ENCODE measurements around the gene WSCD2.

WSCD2 gene

GRCh38 chr12:108238474-108238873 is 109.4 kb downstream of the WSCD2 start:
- no peak for DNase-seq

- no peak for DNase-seq
These were observed 110.3 kb downstream of the WSCD2 start for GRCh38 chr12:108239378-108239777.

GRCh38 chr12:108240027-108240785 is 111.1 kb downstream of the WSCD2 start:
- DNase-seq: no peak

GRCh38 chr12:108240928-108241327 is 111.8 kb downstream of the WSCD2 start:
- no peak for DNase-seq

GRCh38 chr12:108241986-108242703 is 113.1 kb downstream of the WSCD2 start:
- no peak for DNase-seq

GRCh38 chr12:108247130-108247529 is 118.0 kb downstream of the WSCD2 start:
- no peak for DNase-seq

- DNase-seq: no peak
These were observed 118.9 kb downstream of the WSCD2 start for GRCh38 chr12:108248011-108248410.

- no peak for DNase-seq
These were observed 123.4 kb downstream of the WSCD2 start for GRCh38 chr12:108252523-108252922.

- DNase-seq: no peak
These were observed 124.5 kb downstream of the WSCD2 start for GRCh38 chr12:108253540-108253939.

- DNase-seq: no peak
These were observed 124.9 kb downstream of the WSCD2 start for GRCh38 chr12:108254030-108254429.

- DNase-seq: no peak
These were observed 125.6 kb downstream of the WSCD2 start for GRCh38 chr12:108254517-108255251.

GRCh38 chr12:108255252-108255602 is 126.1 kb downstream of the WSCD2 start:
- DNase-seq: no peak

GRCh38 chr12:108257004-108257403 is 127.9 kb downstream of the WSCD2 start:
- no peak for DNase-seq

- no peak for DNase-seq
These were observed 128.6 kb downstream of the WSCD2 start for GRCh38 chr12:108257610-108258106.

GRCh38 chr12:108260039-108260438 is 131.0 kb downstream of the WSCD2 start:
- DNase-seq: no peak

- no peak for DNase-seq
These were observed 131.9 kb downstream of the WSCD2 start for GRCh38 chr12:108260969-108261368.

- no peak for DNase-seq
These were observed 136.4 kb downstream of the WSCD2 start for GRCh38 chr12:108265505-108265904.

- no peak for DNase-seq
These were observed 137.0 kb downstream of the WSCD2 start for GRCh38 chr12:108266131-108266530.

GRCh38 chr12:108267450-108267849 is 138.4 kb downstream of the WSCD2 start:
- DNase-seq: no peak

- no peak for DNase-seq
These were observed 139.3 kb downstream of the WSCD2 start for GRCh38 chr12:108268397-108268796.

GRCh38 chr12:108269224-108269623 is 140.1 kb downstream of the WSCD2 start:
- DNase-seq: no peak

GRCh38 chr12:108270035-108270848 is 141.2 kb downstream of the WSCD2 start:
- no peak for DNase-seq

- DNase-seq: no peak
These were observed 141.7 kb downstream of the WSCD2 start for GRCh38 chr12:108270849-108271143.
